H1 (cell line): Measurements from ENCODE around the gene RPS21. TPM values are rescaled to one million over a fixed set of nuclear protein-coding genes. Genes with fewer than 3 reads are reported as not detected.
A peak's percentile ranks its signal among the peaks of the same experiment; 100 is the strongest.
"Not testable (repeated sequence)": the region's sequence is repeated elsewhere in the genome, so short reads cannot be mapped to it uniquely, and the experiment has no call there.

Experiments
- CTCF ChIA-PET: fragments of 300-600 bp; sonication (Branson Sonifier 250); formaldehyde crosslinking; loops from one replicate; lab custom pipeline; 2021; ENCODE audit not compliant: partially characterized antibody; lab: Charles Lee
- POLR2A ChIA-PET: fragments of 300-600 bp; sonication (Branson Sonifier 250); formaldehyde crosslinking; loops from one replicate; lab custom pipeline; 2021; ENCODE audit warnings: inconsistent platforms; ENCODE audit not compliant: partially characterized antibody; lab: Charles Lee
- DNase-seq, 2 experiments: peaks; one replicate each; pipeline versions ENCODE4 v3.0.0 to v3.0.0-alpha.2; 2010 to 2022; ENCODE audit warnings: low spot score in 2 of 2, low read depth in 1 of 2, mixed read lengths in 1 of 2
- FAIRE-seq: peaks from 2 replicates; lab custom pipeline; 2011; peaks lifted over from hg19 to GRCh38; lab: Jason Lieb, UNC
- H2AFZ ChIP-seq: 2 replicates; pipeline ENCODE4 v1.8.1; 2012; ENCODE audit warnings: low read length, inconsistent platforms
- H2AK5ac ChIP-seq: 2 replicates; pipeline ENCODE4 v1.6.1; 2013; ENCODE audit warnings: low read depth, low read length
- H2BK120ac ChIP-seq: replicated peaks from 2 replicates; pipeline ENCODE3; 2013; ENCODE audit warnings: low read depth, low read length, inconsistent platforms
- H2BK12ac ChIP-seq: 2 replicates; pipeline ENCODE4 v1.6.1; 2013; ENCODE audit warnings: low read depth, low read length
- H2BK15ac ChIP-seq: 2 replicates; pipeline ENCODE4 v1.6.1; 2013; ENCODE audit warnings: low read length
- H2BK20ac ChIP-seq: 2 replicates; pipeline ENCODE4 v1.6.1; 2013; ENCODE audit warnings: low read length
- H2BK5ac ChIP-seq: 2 replicates; pipeline ENCODE4 v1.6.1; 2013; ENCODE audit warnings: low read depth, low read length
- H3K14ac ChIP-seq: 2 replicates; pipeline ENCODE4 v1.6.1; 2013; ENCODE audit warnings: inconsistent platforms; ENCODE audit not compliant: insufficient read length
- H3K18ac ChIP-seq: 2 replicates; pipeline ENCODE4 v1.6.1; 2013; ENCODE audit warnings: low read length; ENCODE audit errors: extremely low read depth
- H3K23ac ChIP-seq: 2 replicates; pipeline ENCODE4 v1.6.1; 2013; ENCODE audit warnings: inconsistent platforms; ENCODE audit not compliant: insufficient read length
- H3K23me2 ChIP-seq: 2 replicates; pipeline ENCODE4 v1.6.1; 2013; ENCODE audit warnings: low read depth, low read length
- H3K27ac ChIP-seq: 2 replicates; pipeline ENCODE4 v1.6.1; 2011; ENCODE audit warnings: low read depth, low read length, inconsistent platforms
- H3K27me3 ChIP-seq, 4 experiments: replicated peaks in 1 of 4; 1 replicate in 1 of 4; 2 replicates in 3 of 4; pipeline versions ENCODE4 v1.6.1 to v1.8.1; 2011 to 2013; ENCODE audit warnings: low read length in 3 of 4, mild to moderate bottlenecking in 3 of 4, inconsistent platforms in 2 of 4, mixed read lengths in 2 of 4, moderate library complexity in 1 of 4; ENCODE audit not compliant: control insufficient read depth in 3 of 4, insufficient read depth in 3 of 4; ENCODE audit errors: extremely low read depth in 1 of 4
- H3K36me3 ChIP-seq, 4 experiments: 2 replicates each; pipeline versions ENCODE4 v1.6.1 to v1.8.1; 2011 to 2013; ENCODE audit warnings: mild to moderate bottlenecking in 4 of 4, low read length in 3 of 4, moderate library complexity in 2 of 4, control low read depth in 1 of 4, inconsistent platforms in 1 of 4; ENCODE audit not compliant: insufficient read depth in 4 of 4, control insufficient read depth in 2 of 4
- H3K4ac ChIP-seq: replicated peaks from 2 replicates; pipeline ENCODE3; 2013; ENCODE audit warnings: low read length, low read depth, mixed read lengths, inconsistent platforms; ENCODE audit not compliant: insufficient read length
- H3K4me1 ChIP-seq, 4 experiments: replicated peaks in 1 of 4; 1 replicate in 1 of 4; 2 replicates in 3 of 4; pipeline versions ENCODE4 v1.6.1 to v1.8.1; 2011 to 2013; ENCODE audit warnings: low read length in 3 of 4, inconsistent platforms in 2 of 4, mixed read lengths in 1 of 4; ENCODE audit not compliant: insufficient read depth in 4 of 4, control insufficient read depth in 3 of 4
- H3K4me2 ChIP-seq, 2 experiments: 2 replicates each; pipeline versions ENCODE4 v1.6.1 to v1.8.1; 2011 to 2013; ENCODE audit warnings: low read depth in 2 of 2, low read length in 2 of 2, control low read depth in 1 of 2, inconsistent platforms in 1 of 2, mild to moderate bottlenecking in 1 of 2; ENCODE audit not compliant: insufficient read depth in 1 of 2
- H3K4me3 ChIP-seq, 4 experiments: fragments of 200-600, 300-600 bp in 1 of 4; sonication (generic), shearing (Covaris generic), sonication (Bioruptor Twin) in 1 of 4; 2 replicates each; pipeline versions ENCODE4 v1.5.1 to v1.8.1; 2011 to 2016; ENCODE audit warnings: low read length in 4 of 4, low read depth in 3 of 4, control low read depth in 2 of 4, inconsistent platforms in 2 of 4, mild to moderate bottlenecking in 2 of 4, mixed read lengths in 1 of 4, moderate library complexity in 1 of 4; ENCODE audit not compliant: insufficient read depth in 2 of 4; ENCODE audit errors: extremely low read depth in 1 of 4
- H3K56ac ChIP-seq: replicated peaks from 2 replicates; pipeline ENCODE3; 2013; ENCODE audit warnings: low read depth, mild to moderate bottlenecking, mixed read lengths, low read length, inconsistent platforms; ENCODE audit not compliant: insufficient read length
- H3K79me1 ChIP-seq: 2 replicates; pipeline ENCODE4 v1.6.1; 2013; ENCODE audit warnings: low read depth, low read length, control low read depth
- H3K79me2 ChIP-seq, 2 experiments: 2 replicates each; pipeline versions ENCODE4 v1.6.1 to v1.8.1; 2012 to 2013; ENCODE audit warnings: low read length in 2 of 2, mild to moderate bottlenecking in 2 of 2, inconsistent platforms in 1 of 2; ENCODE audit not compliant: insufficient read depth in 2 of 2, control insufficient read depth in 1 of 2
- H3K9ac ChIP-seq, 4 experiments: replicated peaks in 1 of 4; 1 replicate in 1 of 4; 2 replicates in 3 of 4; pipeline versions ENCODE4 v1.6.1 to v1.8.1; 2011 to 2013; ENCODE audit warnings: low read depth in 3 of 4, low read length in 3 of 4, control low read depth in 2 of 4, mild to moderate bottlenecking in 2 of 4, moderate library complexity in 2 of 4, inconsistent platforms in 1 of 4; ENCODE audit errors: extremely low read depth in 1 of 4
- H3K9me3 ChIP-seq, 2 experiments: 2 replicates each; pipeline versions ENCODE4 v1.6.1 to v1.8.1; 2012 to 2013; ENCODE audit warnings: mild to moderate bottlenecking in 2 of 2, moderate library complexity in 2 of 2, control low read depth in 1 of 2, inconsistent platforms in 1 of 2, low read depth in 1 of 2, low read length in 1 of 2, mixed read lengths in 1 of 2; ENCODE audit not compliant: insufficient read depth in 2 of 2
- H4K20me1 ChIP-seq, 2 experiments: replicated peaks in 1 of 2; 2 replicates each; pipeline versions ENCODE3 to v1.8.1; 2011 to 2013; ENCODE audit warnings: inconsistent platforms in 2 of 2, low read length in 2 of 2, mild to moderate bottlenecking in 1 of 2; ENCODE audit not compliant: insufficient read depth in 2 of 2, control insufficient read depth in 1 of 2
- H4K5ac ChIP-seq: 2 replicates; pipeline ENCODE4 v1.6.1; 2013; ENCODE audit warnings: low read length, low read depth, mixed read lengths, inconsistent platforms; ENCODE audit not compliant: insufficient read length
- H4K8ac ChIP-seq: 2 replicates; pipeline ENCODE4 v1.8.0; 2013; ENCODE audit warnings: mild to moderate bottlenecking, moderate library complexity, low read length, inconsistent platforms; ENCODE audit not compliant: insufficient read depth; ENCODE audit errors: extremely low read depth
- H4K91ac ChIP-seq: replicated peaks from 2 replicates; pipeline ENCODE3; 2013; ENCODE audit warnings: low read length, mixed read lengths, inconsistent platforms; ENCODE audit not compliant: insufficient read length
- WGBS, 2 experiments: shearing (Covaris generic) in 1 of 2; methylation state at CpG; one replicate each; pipeline versions ENCODE4 v1.1.6 to v1.1.7; 2013 to 2015; ENCODE audit warnings: low lambda C conversion rate in 2 of 2, mixed read lengths in 2 of 2, inconsistent platforms in 1 of 2, low coverage in 1 of 2, missing lambda C conversion rate in 1 of 2; ENCODE audit not compliant: insufficient replicate concordance in 2 of 2, insufficient coverage in 1 of 2, insufficient read length in 1 of 2; ENCODE audit errors: extremely low coverage in 1 of 2, missing lambda C conversion rate in 1 of 2; 5-methylcytosine and 5-hydroxymethylcytosine counted together
- polyA plus RNA-seq, 7 experiments: library from polyadenylated mRNA; depleted of rRNA in 3 of 7; stranded (reverse) in 5 of 7; unstranded in 2 of 7; fragments of >200 nt in 5 of 7; fragments of 200-250 nt in 2 of 7; gene quantifications; 1 replicate in 5 of 7; 2 replicates in 1 of 7; 4 replicates in 1 of 7; pipeline versions ENCODE4 v1.2.1 to v1.2.3, GENCODE V29; 2011 to 2013; ENCODE audit warnings: missing spikeins in 2 of 7, mixed read lengths in 2 of 7
- total RNA-seq: library from RNA; stranded (reverse); fragmentation: NEBNext Ultra II Directional; extraction: Animal tissue kit (Norgen Biotek cat#: 25700); gene quantifications from 2 replicates; pipeline ENCODE4 v1.2.1, GENCODE V29; 2021

The RPS21 gene
- total and polyA plus RNA-seq, 2 of the 8 experiments (the other 6 are each of a cell fraction or from before 2014, with no cell fraction given): 1,787 to 7,219 TPM

GRCh38 chr20:62373631-62374179 is 13.2 kb upstream of the RPS21 start:
- H2BK120ac ChIP-seq, H3K23ac ChIP-seq, H4K8ac ChIP-seq, H3K23me2 ChIP-seq, H3K79me1 ChIP-seq, H2AFZ ChIP-seq, H3K4me3 ChIP-seq, H3K27me3 ChIP-seq, FAIRE-seq, H3K36me3 ChIP-seq, DNase-seq, H3K4me2 ChIP-seq, H3K14ac ChIP-seq, H3K27ac ChIP-seq, H3K4ac ChIP-seq, H2AK5ac ChIP-seq, H4K20me1 ChIP-seq, H3K79me2 ChIP-seq, H3K56ac ChIP-seq, H4K5ac ChIP-seq, H2BK20ac ChIP-seq, H3K18ac ChIP-seq, H3K9me3 ChIP-seq, H4K91ac ChIP-seq: not testable (repeated sequence)
- Histone ChIP-seq H2BK12ac (peak overlapping the region; percentile 60; the same call in 1 of the 2 replicates), H3K4me1 (peaks cover 8 to 47% (median 43%) of the 10 kb centered on the region in 4 experiments), H3K9ac (0 out of 7 replicates have a peak overlapping the region, but pooled peaks of 1 of the 4 experiments have one; percentile 5), H2BK5ac (peak overlapping the region; percentile 80; the same call in 1 of the 2 replicates), H2BK15ac (0 out of 2 replicates have a peak overlapping the region, but pooled peaks have one; percentile 4)
- ChIA-PET POLR2A (interaction anchor here (1.1 to 10.7 kb wide), 9 partner anchors 8 to 71 kb away, joined by 3 to 213 read pairs (median 5); partner anchors contain the start of genes ADRM1, LAMA5 and RPS21), CTCF (interaction anchor here (0.9 to 14.1 kb wide), 5 partner anchors 8 to 62 kb away, joined by 3 to 212 read pairs (median 4); partner anchors contain the start of gene LAMA5)
- WGBS, 2 experiments: 95% methylated on average over 18 of the region's 40 CpGs; no CpG with 5 or more reads in 1 of the 2 experiments
